Endothelial cell of umbilical vein (primary cell): Measurements from ENCODE around the gene CDK17. TPM values are rescaled to one million over a fixed set of nuclear protein-coding genes. Genes with fewer than 3 reads are reported as not detected.

Experiments used
- BruUV-seq: library from RNA; stranded (reverse); fragments of 400-500 nt; replicated peaks from 2 replicates; lab custom pipeline; 2021; lab: Mats Ljungman, UMichigan
- CTCF ChIA-PET: fragments of 300-600, 350-600 bp; sonication (Branson Sonifier 250); formaldehyde crosslinking; loops from one replicate; lab custom pipeline; 2021; ENCODE audit warnings: antibody characterized with exemption, inconsistent platforms; lab: Charles Lee
- POLR2A ChIA-PET: fragments of 300-600, 350-600 bp; sonication (Branson Sonifier 250); formaldehyde crosslinking; loops from one replicate; lab custom pipeline; 2021; ENCODE audit warnings: antibody characterized with exemption, inconsistent platforms; lab: Charles Lee
- DNase-seq: peaks from one replicate; pipeline ENCODE4 v3.0.0-alpha.2; 2011; ENCODE audit warnings: low read depth, low spot score
- FAIRE-seq: peaks from 2 replicates; lab custom pipeline; 2011; peaks lifted over from hg19 to GRCh38; lab: Jason Lieb, UNC
- H2AFZ ChIP-seq: 2 replicates; pipeline ENCODE4 v1.6.0; 2012; ENCODE audit warnings: low read depth, low read length, control low read depth, inconsistent platforms
- H3K27ac ChIP-seq: 2 replicates; pipeline ENCODE4 v1.5.1; 2011; ENCODE audit warnings: low read depth, mild to moderate bottlenecking, control low read depth, low read length, moderate library complexity; ENCODE audit not compliant: insufficient read depth
- H3K27me3 ChIP-seq, 2 experiments: 2 replicates each; pipeline versions ENCODE4 v1.6.0 to v1.6.1; 2011; ENCODE audit warnings: low read length in 2 of 2, mixed read lengths in 1 of 2; ENCODE audit not compliant: control insufficient read depth in 2 of 2, insufficient read depth in 2 of 2
- H3K36me3 ChIP-seq, 2 experiments: 2 replicates in 1 of 2; 3 replicates in 1 of 2; pipeline ENCODE4 v1.5.1; 2011; ENCODE audit warnings: low read length in 2 of 2, mild to moderate bottlenecking in 1 of 2, moderate library complexity in 1 of 2; ENCODE audit not compliant: control insufficient read depth in 2 of 2, insufficient read depth in 2 of 2; ENCODE audit errors: extremely low read depth in 1 of 2
- H3K4me1 ChIP-seq: 3 replicates; pipeline ENCODE4 v1.5.1; 2011; ENCODE audit warnings: mild to moderate bottlenecking, low read length; ENCODE audit not compliant: control insufficient read depth, insufficient read depth; ENCODE audit errors: extremely low read depth
- H3K4me2 ChIP-seq: 2 replicates; pipeline ENCODE4 v1.6.1; 2011; ENCODE audit warnings: low read length, control low read depth, mixed read lengths; ENCODE audit not compliant: insufficient read depth
- H3K4me3 ChIP-seq, 3 experiments: fragments of 200-600 bp in 1 of 3; sonication (generic), shearing (Covaris generic) in 1 of 3; replicated peaks in 1 of 3; 2 replicates each; pipeline ENCODE4 v1.5.1; 2011 to 2016; ENCODE audit warnings: control low read depth in 3 of 3, low read length in 3 of 3, mild to moderate bottlenecking in 2 of 3, inconsistent platforms in 1 of 3, low read depth in 1 of 3, moderate library complexity in 1 of 3; ENCODE audit not compliant: insufficient read depth in 1 of 3
- H3K79me2 ChIP-seq: 2 replicates; pipeline ENCODE4 v1.6.0; 2012; ENCODE audit warnings: low read length, inconsistent platforms; ENCODE audit not compliant: control insufficient read depth, insufficient read depth
- H3K9ac ChIP-seq: replicated peaks from 2 replicates; pipeline ENCODE3; 2011; ENCODE audit warnings: low read length, control low read depth; ENCODE audit not compliant: insufficient read depth; ENCODE audit errors: extremely low read depth
- H3K9me1 ChIP-seq: replicated peaks from 3 replicates; pipeline ENCODE4 v1.6.0; 2011; ENCODE audit warnings: mild to moderate bottlenecking, low read length; ENCODE audit not compliant: control insufficient read depth, insufficient read depth; ENCODE audit errors: extremely low read depth
- H3K9me3 ChIP-seq: replicated peaks from 2 replicates; pipeline ENCODE4 v1.5.1; 2012; ENCODE audit warnings: low read length, inconsistent platforms; ENCODE audit not compliant: control insufficient read depth, insufficient read depth
- H4K20me1 ChIP-seq: replicated peaks from 2 replicates; pipeline ENCODE3; 2011; ENCODE audit warnings: mild to moderate bottlenecking, low read length; ENCODE audit not compliant: control insufficient read depth, insufficient read depth; ENCODE audit errors: extremely low read depth
- EZH2 ChIP-seq: IDR thresholded peaks from 2 replicates; pipeline ENCODE4 v1.6.1; 2012; ENCODE audit warnings: borderline replicate concordance, low read depth, mild to moderate bottlenecking, moderate library complexity, low read length, inconsistent platforms; ENCODE audit not compliant: severe bottlenecking
- FOS ChIP-seq: IDR thresholded peaks from 2 replicates; pipeline ENCODE4 v1.6.1; 2011; ENCODE audit warnings: mild to moderate bottlenecking, low read length, moderate library complexity, borderline replicate concordance; ENCODE audit not compliant: insufficient read depth
- GATA2 ChIP-seq: IDR thresholded peaks from 2 replicates; pipeline ENCODE4 v1.7.0; 2011; ENCODE audit warnings: low read depth, mild to moderate bottlenecking, moderate library complexity, mixed read lengths, low read length; ENCODE audit not compliant: insufficient read length, insufficient read depth
- JUN ChIP-seq: IDR thresholded peaks from 2 replicates; pipeline ENCODE4 v1.6.1; 2011; ENCODE audit warnings: borderline replicate concordance, low read depth; ENCODE audit not compliant: insufficient read length, insufficient read depth
- MYC ChIP-seq: IDR thresholded peaks from one replicate; pipeline ENCODE4 v1.6.1; 2011; ENCODE audit warnings: mild to moderate bottlenecking, low read depth, low read length
- POLR2A ChIP-seq: IDR thresholded peaks from 2 replicates; pipeline ENCODE4 v1.6.1; 2012; ENCODE audit warnings: low read depth, mild to moderate bottlenecking, control low read depth, low read length
- POLR2AphosphoS5 ChIP-seq: IDR thresholded peaks from 2 replicates; pipeline ENCODE4 v1.6.1; 2012; ENCODE audit warnings: low read depth, mild to moderate bottlenecking, control low read depth, low read length, moderate library complexity; ENCODE audit not compliant: insufficient read depth
- dilution Hi-C: fragments of 300-500 bp; cut with MboI; formaldehyde crosslinking; loops from one replicate; pipeline ENCODE4 v1.15.0; 2019; ENCODE audit warnings: low sequenced_read_pairs; ENCODE audit not compliant: extremely low pct_ligation_motif_present
- intact Hi-C: fragments of 100-400 bp; cut with micrococcal nuclease; formaldehyde crosslinking; loops from one replicate; pipeline ENCODE4 v1.10.0; 2022
- polyA plus RNA-seq, 4 experiments: library from polyadenylated mRNA; depleted of rRNA in 3 of 4; stranded (reverse) in 3 of 4; unstranded in 1 of 4; fragments of >200 nt; gene quantifications; 2 replicates each; pipeline versions ENCODE4 v1.2.1 to v1.2.3, GENCODE V29; 2011 to 2012; ENCODE audit warnings: missing spikeins in 1 of 4
- total RNA-seq: library from RNA; stranded (reverse); gene quantifications from 2 replicates; pipeline ENCODE4 v1.2.3, GENCODE V29; 2021
- TF ChIP-seq, protein P1 (sequence below), 2 donors: IDR thresholded peaks; 1 replicate in 1 of 2; 2 replicates in 1 of 2; pipeline ENCODE4 v1.5.1; 2011; ENCODE audit warnings: low read length in 2 of 2, mild to moderate bottlenecking in 2 of 2, moderate library complexity in 2 of 2, control low read depth in 1 of 2, inconsistent platforms in 1 of 2, low read depth in 1 of 2; ENCODE audit not compliant: insufficient read depth in 1 of 2; ENCODE audit errors: extremely low read depth in 1 of 2
- TF ChIP-seq, protein P2 (sequence below): IDR thresholded peaks from 2 replicates; pipeline ENCODE4 v1.6.1; 2011; ENCODE audit not compliant: insufficient read depth, insufficient read length

The CDK17 gene
- total and polyA plus RNA-seq, 2 donors (not counting 3 experiments of a cell fraction or from before 2014, with no cell fraction given): 61.1 to 176 TPM

DNA sequence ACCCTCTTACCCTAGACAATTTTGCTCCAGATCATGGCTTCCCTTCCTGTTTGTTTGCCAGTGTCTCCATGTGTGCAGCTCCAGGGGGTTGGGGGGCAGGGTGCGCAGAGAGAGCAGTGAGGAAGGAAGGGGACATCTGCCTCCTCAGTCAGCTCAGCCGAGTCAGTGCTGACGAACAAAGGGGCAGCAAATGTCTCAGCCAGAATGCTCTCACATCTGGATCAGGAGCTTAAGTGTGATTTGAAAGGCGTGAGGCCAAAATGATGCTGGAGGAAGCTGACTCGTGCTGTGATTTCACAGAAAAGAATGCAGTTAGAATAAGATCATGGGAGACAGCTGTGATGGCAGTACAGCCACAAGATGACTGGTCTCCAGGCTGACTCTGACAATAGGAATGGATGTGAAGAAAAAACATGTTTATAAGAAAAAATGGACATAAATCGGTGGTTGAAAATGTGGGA lies 27.1 kb upstream of the CDK17 start:
- Histone ChIP-seq H2AFZ (no peak overlapping the region), H3K4me2 (peak overlapping the region; percentile 66), H3K36me3 (no peaks in the 10 kb centered on the region), H3K4me3 (peak overlapping the region in 2 of 3 experiments; percentile 3 to 47), H4K20me1 (no peaks in the 10 kb centered on the region), H3K27me3 (no peaks in the 10 kb centered on the region), H3K9me1 (no peaks in the 10 kb centered on the region), H3K79me2 (peaks cover 10% of the 10 kb centered on the region), H3K4me1 (peaks cover 56% of the 10 kb centered on the region), H3K9ac (peak overlapping the region; percentile 98), H3K9me3 (no peaks in the 10 kb centered on the region), H3K27ac (peak overlapping the region; percentile 99)
- TF ChIP-seq FOS (peak; percentile 100), MYC (peak; percentile 99), GATA2 (peak; percentile 93), JUN (peak; percentile 98), POLR2AphosphoS5 (no peak), EZH2 (no peak), POLR2A (no peak)
- TF ChIP-seq, protein P1, sequence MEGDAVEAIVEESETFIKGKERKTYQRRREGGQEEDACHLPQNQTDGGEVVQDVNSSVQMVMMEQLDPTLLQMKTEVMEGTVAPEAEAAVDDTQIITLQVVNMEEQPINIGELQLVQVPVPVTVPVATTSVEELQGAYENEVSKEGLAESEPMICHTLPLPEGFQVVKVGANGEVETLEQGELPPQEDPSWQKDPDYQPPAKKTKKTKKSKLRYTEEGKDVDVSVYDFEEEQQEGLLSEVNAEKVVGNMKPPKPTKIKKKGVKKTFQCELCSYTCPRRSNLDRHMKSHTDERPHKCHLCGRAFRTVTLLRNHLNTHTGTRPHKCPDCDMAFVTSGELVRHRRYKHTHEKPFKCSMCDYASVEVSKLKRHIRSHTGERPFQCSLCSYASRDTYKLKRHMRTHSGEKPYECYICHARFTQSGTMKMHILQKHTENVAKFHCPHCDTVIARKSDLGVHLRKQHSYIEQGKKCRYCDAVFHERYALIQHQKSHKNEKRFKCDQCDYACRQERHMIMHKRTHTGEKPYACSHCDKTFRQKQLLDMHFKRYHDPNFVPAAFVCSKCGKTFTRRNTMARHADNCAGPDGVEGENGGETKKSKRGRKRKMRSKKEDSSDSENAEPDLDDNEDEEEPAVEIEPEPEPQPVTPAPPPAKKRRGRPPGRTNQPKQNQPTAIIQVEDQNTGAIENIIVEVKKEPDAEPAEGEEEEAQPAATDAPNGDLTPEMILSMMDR (IDR thresholded peaks at IDR 0.05; ENCODE audit: extremely low read depth in 1 of 2, insufficient read depth in 1 of 2, low read depth in 1 of 2, low read length in 2 of 2): no peak
- TF ChIP-seq, protein P2, sequence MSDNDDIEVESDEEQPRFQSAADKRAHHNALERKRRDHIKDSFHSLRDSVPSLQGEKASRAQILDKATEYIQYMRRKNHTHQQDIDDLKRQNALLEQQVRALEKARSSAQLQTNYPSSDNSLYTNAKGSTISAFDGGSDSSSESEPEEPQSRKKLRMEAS: peak; percentile 42
- CTCF ChIA-PET: interaction anchor here (1.1 to 2.9 kb wide), 5 partner anchors 11 to 89 kb away, joined by 4 to 20 read pairs (median 6); partner anchors contain the start of gene CDK17
- dilution Hi-C loops: no loop called here
- no TSS peak for BruUV-seq
- intact Hi-C loops: loop anchor here (1.0 kb wide), 7 partner anchors 9 to 89 kb away; partner anchors contain the start of gene CFAP54
- FAIRE-seq (peak; percentile 95), DNase-seq (peak; percentile 99)
- POLR2A ChIA-PET: interaction anchor here (0.6 to 2.9 kb wide), 7 partner anchors 9 to 77 kb away, joined by 3 to 55 read pairs (median 12); partner anchors contain the start of gene CDK17
